ENCODE data around the gene FBXL14.

- TF ChIP-seq, protein P1, sequence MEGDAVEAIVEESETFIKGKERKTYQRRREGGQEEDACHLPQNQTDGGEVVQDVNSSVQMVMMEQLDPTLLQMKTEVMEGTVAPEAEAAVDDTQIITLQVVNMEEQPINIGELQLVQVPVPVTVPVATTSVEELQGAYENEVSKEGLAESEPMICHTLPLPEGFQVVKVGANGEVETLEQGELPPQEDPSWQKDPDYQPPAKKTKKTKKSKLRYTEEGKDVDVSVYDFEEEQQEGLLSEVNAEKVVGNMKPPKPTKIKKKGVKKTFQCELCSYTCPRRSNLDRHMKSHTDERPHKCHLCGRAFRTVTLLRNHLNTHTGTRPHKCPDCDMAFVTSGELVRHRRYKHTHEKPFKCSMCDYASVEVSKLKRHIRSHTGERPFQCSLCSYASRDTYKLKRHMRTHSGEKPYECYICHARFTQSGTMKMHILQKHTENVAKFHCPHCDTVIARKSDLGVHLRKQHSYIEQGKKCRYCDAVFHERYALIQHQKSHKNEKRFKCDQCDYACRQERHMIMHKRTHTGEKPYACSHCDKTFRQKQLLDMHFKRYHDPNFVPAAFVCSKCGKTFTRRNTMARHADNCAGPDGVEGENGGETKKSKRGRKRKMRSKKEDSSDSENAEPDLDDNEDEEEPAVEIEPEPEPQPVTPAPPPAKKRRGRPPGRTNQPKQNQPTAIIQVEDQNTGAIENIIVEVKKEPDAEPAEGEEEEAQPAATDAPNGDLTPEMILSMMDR (IDR thresholded peaks at IDR 0.05; ENCODE audit: low read depth, low read length, missing input control) = no peak
- TF ChIP-seq JUND (IDR thresholded peaks at IDR 0.05) (no peak), SP1 (IDR thresholded peaks at IDR 0.05) (no peak)
These were observed 36.6 kb upstream of the FBXL14 start for GRCh38 chr12:1630827-1631591.
